K562 (cell line): ENCODE measurements around the gene COASY. TPM values are rescaled to one million over a fixed set of nuclear protein-coding genes. Genes with fewer than 3 reads are reported as not detected.

Experiments used
- ATAC-seq: fragments of 200-7000 bp; cut with Tn5 transposase; 3 replicates; pipeline ENCODE4 v1.9.1; 2020; ENCODE audit warnings: moderate library complexity
- BruUV-seq: library from RNA; stranded (reverse); fragments of 400-500 nt; replicated peaks from 2 replicates; lab custom pipeline; 2021; lab: Mats Ljungman, UMichigan
- CTCF ChIA-PET: fragments of 300-600 bp; formaldehyde crosslinking; extraction: SDS; loops from one replicate; lab custom pipeline; 2021; ENCODE audit warnings: low intra/inter-chr PET ratio; lab: Yijun Ruan, JAX
- POLR2A ChIA-PET: fragments of 300-600, 350-650 bp; sonication (Branson Sonifier 250); formaldehyde crosslinking; extraction: SDS; loops from one replicate; lab custom pipeline; 2021; ENCODE audit warnings: antibody characterized with exemption, inconsistent platforms; lab: Yijun Ruan, JAX
- DNase-seq, 4 experiments: peaks; one replicate each; pipeline versions ENCODE4 v3.0.0 to v3.0.0-alpha.2; 2011 to 2018; ENCODE audit warnings: low spot score in 3 of 4, mixed read lengths in 3 of 4; ENCODE audit errors: extremely low read depth in 1 of 4
- FAIRE-seq: peaks from 2 replicates; lab custom pipeline; 2011; peaks lifted over from hg19 to GRCh38; lab: Jason Lieb, UNC
- H2AFZ ChIP-seq: 2 replicates; pipeline ENCODE4 v1.6.0; 2011; ENCODE audit warnings: low read depth, low read length, control low read depth, inconsistent platforms
- H3K27ac ChIP-seq: fragments of 200-600 bp; 3 replicates; pipeline ENCODE4 v1.8.0; 2011; ENCODE audit warnings: low read depth, mild to moderate bottlenecking, control low read depth, inconsistent platforms, low read length, moderate library complexity, mixed read lengths; ENCODE audit errors: extremely low read depth
- H3K27me3 ChIP-seq, 2 experiments: fragments of 300-600 bp in 1 of 2; 2 replicates in 1 of 2; 3 replicates in 1 of 2; pipeline versions ENCODE4 v1.6.0 to v1.8.0; 2011; ENCODE audit warnings: inconsistent platforms in 2 of 2, low read length in 2 of 2, mild to moderate bottlenecking in 1 of 2, mixed read lengths in 1 of 2, moderate library complexity in 1 of 2; ENCODE audit not compliant: control insufficient read depth in 2 of 2, insufficient read depth in 2 of 2
- H3K36me3 ChIP-seq: fragments of 300-600 bp; 3 replicates; pipeline ENCODE4 v1.8.0; 2011; ENCODE audit warnings: mild to moderate bottlenecking, low read length, inconsistent platforms; ENCODE audit not compliant: control insufficient read depth, insufficient read depth
- H3K4me1 ChIP-seq, 2 experiments: fragments of 200-600 bp in 1 of 2; replicated peaks in 1 of 2; 2 replicates in 1 of 2; 3 replicates in 1 of 2; pipeline versions ENCODE4 v1.5.1 to v1.8.0; 2011; ENCODE audit warnings: inconsistent platforms in 2 of 2, low read length in 2 of 2, mild to moderate bottlenecking in 1 of 2, mixed read lengths in 1 of 2, moderate library complexity in 1 of 2; ENCODE audit not compliant: control insufficient read depth in 2 of 2, insufficient read depth in 2 of 2
- H3K4me2 ChIP-seq: 2 replicates; pipeline ENCODE4 v1.6.1; 2011; ENCODE audit warnings: low read length, control low read depth, inconsistent platforms, mixed read lengths; ENCODE audit not compliant: insufficient read depth
- H3K4me3 ChIP-seq: fragments of 200-600 bp; sonication (generic), shearing (Covaris generic); 2 replicates; pipeline ENCODE4 v1.5.1; 2016; ENCODE audit warnings: control low read depth, inconsistent platforms
- H3K79me2 ChIP-seq: fragments of 200-600 bp; 3 replicates; pipeline ENCODE4 v1.8.0; 2011; ENCODE audit warnings: low read length, inconsistent platforms; ENCODE audit not compliant: control insufficient read depth, insufficient read depth
- H3K9ac ChIP-seq, 2 experiments: 2 replicates each; pipeline versions ENCODE4 v1.6.0 to v1.6.1; 2011; ENCODE audit warnings: low read depth in 2 of 2, low read length in 2 of 2, control low read depth in 1 of 2, inconsistent platforms in 1 of 2, mild to moderate bottlenecking in 1 of 2, mixed read lengths in 1 of 2; ENCODE audit not compliant: insufficient read depth in 1 of 2
- H3K9me1 ChIP-seq: one replicate; pipeline ENCODE4 v1.6.0; 2011; ENCODE audit warnings: inconsistent platforms, mild to moderate bottlenecking, low read length, moderate library complexity; ENCODE audit not compliant: control insufficient read depth, insufficient read depth
- H3K9me3 ChIP-seq: replicated peaks from 2 replicates; pipeline ENCODE4 v1.5.1; 2011; ENCODE audit warnings: low read depth, low read length, inconsistent platforms; ENCODE audit not compliant: control insufficient read depth, insufficient read depth
- H4K20me1 ChIP-seq: replicated peaks from 2 replicates; pipeline ENCODE4 v1.6.1; 2011; ENCODE audit warnings: low read length, inconsistent platforms, mixed read lengths; ENCODE audit not compliant: control insufficient read depth, insufficient read depth
- DPF2 ChIP-seq: fragments of 450-650 bp; IDR thresholded peaks from 2 replicates; pipeline ENCODE4 v1.6.1; 2016
- FOSL1 ChIP-seq: fragments of 200-800 bp; sonication (Bioruptor generic); conservative IDR thresholded peaks from 2 replicates; pipeline ENCODE4 v1.6.1; 2016; ENCODE audit warnings: missing genetic modification characterization, missing compliant biosample characterization
- MAFG ChIP-seq: fragments of 450-650 bp; conservative IDR thresholded peaks from 2 replicates; pipeline ENCODE4 v1.6.1; 2016; ENCODE audit warnings: missing genetic modification characterization, missing compliant biosample characterization
- NR1H2 ChIP-seq: sonication (generic); formaldehyde crosslinking; IDR thresholded peaks from 2 replicates; pipeline ENCODE4 v1.4.0; 2020; ENCODE audit warnings: mild to moderate bottlenecking, missing genetic modification reagents
- PTBP1 ChIP-seq: fragments of 200-400 bp; formaldehyde crosslinking; IDR thresholded peaks from 2 replicates; pipeline ENCODE4 v1.6.1; 2017; ENCODE audit warnings: low read depth, low read length
- RAD21 ChIP-seq, 2 experiments: fragments of 250-450 bp in 1 of 2; fragments of 450-650 bp in 1 of 2; sonication (Bioruptor Pico) in 1 of 2; formaldehyde crosslinking in 1 of 2; IDR thresholded peaks in 1 of 2; conservative IDR thresholded peaks in 1 of 2; 2 replicates each; pipeline versions ENCODE4 v1.4.0 to v1.8.0; 2020 to 2022; ENCODE audit warnings: mild to moderate bottlenecking in 2 of 2, moderate library complexity in 1 of 2
- SMARCE1 ChIP-seq: fragments of 450-650 bp; IDR thresholded peaks from 2 replicates; pipeline ENCODE4 v1.7.1; 2016; ENCODE audit warnings: mild to moderate bottlenecking
- TAF1 ChIP-seq: IDR thresholded peaks from 2 replicates; pipeline ENCODE4 v1.6.1; 2011; ENCODE audit warnings: mild to moderate bottlenecking, low read length, moderate library complexity; ENCODE audit not compliant: insufficient read depth, control insufficient read depth, severe bottlenecking; ENCODE audit errors: extremely low read depth
- TCF7 ChIP-seq: sonication (generic); IDR thresholded peaks from 2 replicates; pipeline ENCODE4 v1.6.1; 2016; ENCODE audit warnings: antibody characterized with exemption, borderline replicate concordance
- TCFL5 ChIP-seq: fragments of 250-450 bp; sonication (Bioruptor Pico); conservative IDR thresholded peaks from 2 replicates; pipeline ENCODE4 v1.6.1; 2021; ENCODE audit warnings: mild to moderate bottlenecking, moderate library complexity, matching md5 sums
- ZC3H4 ChIP-seq: sonication (generic); formaldehyde crosslinking; IDR thresholded peaks from 2 replicates; pipeline ENCODE4 v1.9.0; 2021; ENCODE audit warnings: missing genetic modification reagents, borderline replicate concordance
- ZNF384 ChIP-seq: IDR thresholded peaks from 2 replicates; pipeline ENCODE4 v1.6.1; 2012; ENCODE audit warnings: low read depth, low read length, improper control_type of control experiment
- ZNF408 ChIP-seq: fragments of 250-450 bp; sonication (Bioruptor Pico); IDR thresholded peaks from 2 replicates; pipeline ENCODE4 v1.4.0; 2020; ENCODE audit warnings: low read depth, mild to moderate bottlenecking, moderate library complexity
- ZNF830 ChIP-seq: fragments of 250-450 bp; sonication (Bioruptor Pico); IDR thresholded peaks from 2 replicates; pipeline ENCODE4 v1.5.0; 2021; ENCODE audit warnings: mild to moderate bottlenecking
- ZZZ3 ChIP-seq: fragments of 450-650 bp; IDR thresholded peaks from 2 replicates; pipeline ENCODE4 v1.6.1; 2016; ENCODE audit warnings: antibody characterized with exemption, mild to moderate bottlenecking, moderate library complexity
- WGBS: fragments of 100-300 bp; shearing (Covaris generic); methylation state at CpG from one replicate; pipeline ENCODE4 v1.1.6; 2016; ENCODE audit warnings: low coverage, mixed read lengths; ENCODE audit not compliant: insufficient coverage; ENCODE audit errors: missing lambda C conversion rate; 5-methylcytosine and 5-hydroxymethylcytosine counted together
- in situ Hi-C: fragments of 300-500 bp; cut with MboI; formaldehyde crosslinking; loops from 4 replicates; pipeline ENCODE4 v1.15.0; 2018; ENCODE audit warnings: inconsistent platforms, mixed read lengths
- intact Hi-C: fragments of 100-400 bp; cut with micrococcal nuclease; formaldehyde crosslinking; loops from 2 replicates; pipeline ENCODE4 v1.14.2; 2022
- polyA plus RNA-seq, 8 experiments: library from polyadenylated mRNA; depleted of rRNA in 4 of 8; stranded (reverse) in 5 of 8; unstranded in 3 of 8; fragments of >200 nt; fragmentation: Nextera tagmentation in 2 of 8; fragmentation: Illumina TruSeq in 1 of 8; extraction: Ambion mirVana in 2 of 8; extraction: Trizol in 1 of 8; gene quantifications; 2 replicates each; pipeline versions ENCODE4 v1.2.1 to v1.2.3, GENCODE V29; 2011 to 2014; ENCODE audit warnings: inconsistent platforms in 1 of 8, missing spikeins in 1 of 8
- total RNA-seq, 7 experiments: library from RNA; depleted of rRNA in 6 of 7; stranded (reverse); fragments of >200 nt in 6 of 7; fragmentation: Illumina TruSeq in 2 of 7; extraction: Trizol in 2 of 7; gene quantifications; 2 replicates each; pipeline versions ENCODE4 v1.2.1 to v1.2.3, GENCODE V29; 2011 to 2021; ENCODE audit warnings: low replicate concordance in 1 of 7
- TF ChIP-seq, protein P1 (sequence below): sonication (generic); formaldehyde crosslinking; IDR thresholded peaks from 2 replicates; pipeline ENCODE4 v1.8.0; 2023; ENCODE audit warnings: missing genetic modification reagents, mild to moderate bottlenecking, borderline replicate concordance

Gene COASY
- total and polyA plus RNA-seq, 9 of the 15 experiments (the other 6 are each of a cell fraction or from before 2014, with no cell fraction given) = 25.4 to 175 (median 62.3) TPM

DNA sequence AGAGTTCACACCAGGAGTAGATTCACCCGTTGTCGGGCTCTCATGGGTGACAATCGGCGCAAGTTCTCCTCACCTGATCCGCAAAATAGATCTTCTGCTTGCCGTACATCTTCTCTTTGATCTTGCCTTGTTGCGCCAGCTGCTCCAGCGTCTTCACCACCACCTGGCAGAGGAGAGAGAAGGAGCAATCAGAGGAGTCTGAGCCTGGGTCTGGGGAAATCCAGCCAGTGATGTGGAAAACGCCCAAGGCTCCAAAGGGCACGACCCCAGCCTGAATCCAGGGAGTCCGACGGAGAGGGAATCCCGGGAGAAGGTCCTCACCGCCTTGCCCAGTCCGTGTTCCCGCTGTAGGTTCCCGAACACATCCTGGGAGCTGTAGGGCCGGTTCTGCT is 15.2 kb downstream of the COASY start (continued):
- TF ChIP-seq TAF1 (no peak), ZC3H4 (0 out of 2 replicates have a peak, but pooled peaks have one; percentile 35), ZNF830 (CRISPR knock-in tag) (0 out of 2 replicates have a peak, but pooled peaks have one; percentile 78), FOSL1 (tag) (no peak), NR1H2 (CRISPR knock-in tag) (no peak), ZZZ3 (no peak)

DNA sequence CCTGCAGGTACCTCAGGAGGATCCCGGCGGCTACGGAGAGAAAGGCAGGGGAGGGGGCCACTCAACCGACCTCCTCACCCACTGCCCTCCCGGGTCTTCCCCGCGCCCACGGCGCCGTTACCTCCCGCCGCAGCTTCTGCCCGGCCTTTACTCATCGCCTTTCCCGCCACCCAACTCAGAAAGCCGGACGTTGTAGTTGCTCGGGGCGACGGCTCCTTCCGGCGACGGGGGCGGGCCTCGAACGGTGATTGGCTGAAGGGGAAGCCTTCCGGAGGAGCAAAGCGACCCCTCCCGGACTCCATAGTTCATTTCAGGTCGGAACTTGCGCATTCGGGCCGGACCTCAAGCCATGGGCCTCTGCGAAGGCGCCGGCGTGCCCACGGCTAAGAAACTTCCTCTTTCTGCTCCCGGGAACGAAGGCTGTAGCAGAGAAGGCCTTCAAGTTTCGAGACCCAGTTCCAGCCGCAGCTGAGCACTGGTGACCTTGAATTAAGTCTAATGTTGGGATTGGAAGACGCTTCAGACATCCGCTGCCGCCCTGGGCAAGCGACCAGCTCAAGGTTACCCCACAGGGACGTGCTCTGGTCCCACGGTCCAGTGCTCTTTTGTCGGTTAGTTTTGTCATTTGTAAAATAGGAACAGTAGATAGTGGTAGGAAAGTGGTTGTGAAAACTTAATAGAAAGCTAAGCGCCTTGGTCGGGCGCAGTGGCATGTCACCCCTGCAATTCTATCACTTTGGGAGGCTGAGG is 15.8 kb downstream of the COASY start, which contains the start of gene PSMC3IP:
Gene PSMC3IP (minus strand): TSS at position 198 of the 750 bp plus-strand sequence. CDS start 43 bp downstream, at position 155.
- DNase-seq = peak; percentile 97 to 98 (median 98)
- peak within 1 kb of the TSS; percentile 87 for H2AFZ ChIP-seq
- TSS peak; percentile 81 for BruUV-seq
- no peak for FAIRE-seq
- POLR2A ChIA-PET = interaction anchor here (0.6 to 5.7 kb wide), 22 partner anchors 10 to 420 kb away, joined by 3 to 58 read pairs (median 4); partner anchors contain the start of genes MLX, RETREG3, RPL27 and TUBG1
- no peaks in the 10 kb centered on the region for H3K9me1 ChIP-seq
- no peaks in the 10 kb centered on the region for H3K27me3 ChIP-seq
- intact Hi-C loops (loop anchor here (1.0 to 5.0 kb wide), 5 partner anchors 99 to 352 kb away; partner anchors contain the start of genes BECN1, PLEKHH3 and RAMP2), in situ Hi-C loops (no loop called here)
- peak within 1 kb of the TSS; percentile 94 for H3K27ac ChIP-seq
- no peaks in the 10 kb centered on the region for H3K9me3 ChIP-seq
- whole genome bisulfite sequencing = under 1% methylated on average over 51 of the region's 52 CpGs
- H3K36me3 ChIP-seq = peaks cover 72% of the 10 kb centered on the region
- H3K4me1 ChIP-seq = peaks cover 23 to 34% of the 10 kb centered on the region in 2 experiments
- CTCF ChIA-PET = interaction anchor here (0.6 to 1.2 kb wide), 6 partner anchors 32 to 403 kb away, joined by 3 to 6 read pairs (median 4); partner anchors contain the start of genes RETREG3 and TUBG1
- peak; percentile 91 for ATAC-seq
- H3K4me3 ChIP-seq = peak within 1 kb of the TSS; percentile 70
- no peaks in the 10 kb centered on the region; the same call in 1 of the 2 replicates for H4K20me1 ChIP-seq
- H3K4me2 ChIP-seq = peak within 1 kb of the TSS; percentile 86
- H3K9ac ChIP-seq = peak within 1 kb of the TSS; percentile 96 to 100
- H3K79me2 ChIP-seq = peaks cover 58% of the 10 kb centered on the region
- TF ChIP-seq, protein P1, sequence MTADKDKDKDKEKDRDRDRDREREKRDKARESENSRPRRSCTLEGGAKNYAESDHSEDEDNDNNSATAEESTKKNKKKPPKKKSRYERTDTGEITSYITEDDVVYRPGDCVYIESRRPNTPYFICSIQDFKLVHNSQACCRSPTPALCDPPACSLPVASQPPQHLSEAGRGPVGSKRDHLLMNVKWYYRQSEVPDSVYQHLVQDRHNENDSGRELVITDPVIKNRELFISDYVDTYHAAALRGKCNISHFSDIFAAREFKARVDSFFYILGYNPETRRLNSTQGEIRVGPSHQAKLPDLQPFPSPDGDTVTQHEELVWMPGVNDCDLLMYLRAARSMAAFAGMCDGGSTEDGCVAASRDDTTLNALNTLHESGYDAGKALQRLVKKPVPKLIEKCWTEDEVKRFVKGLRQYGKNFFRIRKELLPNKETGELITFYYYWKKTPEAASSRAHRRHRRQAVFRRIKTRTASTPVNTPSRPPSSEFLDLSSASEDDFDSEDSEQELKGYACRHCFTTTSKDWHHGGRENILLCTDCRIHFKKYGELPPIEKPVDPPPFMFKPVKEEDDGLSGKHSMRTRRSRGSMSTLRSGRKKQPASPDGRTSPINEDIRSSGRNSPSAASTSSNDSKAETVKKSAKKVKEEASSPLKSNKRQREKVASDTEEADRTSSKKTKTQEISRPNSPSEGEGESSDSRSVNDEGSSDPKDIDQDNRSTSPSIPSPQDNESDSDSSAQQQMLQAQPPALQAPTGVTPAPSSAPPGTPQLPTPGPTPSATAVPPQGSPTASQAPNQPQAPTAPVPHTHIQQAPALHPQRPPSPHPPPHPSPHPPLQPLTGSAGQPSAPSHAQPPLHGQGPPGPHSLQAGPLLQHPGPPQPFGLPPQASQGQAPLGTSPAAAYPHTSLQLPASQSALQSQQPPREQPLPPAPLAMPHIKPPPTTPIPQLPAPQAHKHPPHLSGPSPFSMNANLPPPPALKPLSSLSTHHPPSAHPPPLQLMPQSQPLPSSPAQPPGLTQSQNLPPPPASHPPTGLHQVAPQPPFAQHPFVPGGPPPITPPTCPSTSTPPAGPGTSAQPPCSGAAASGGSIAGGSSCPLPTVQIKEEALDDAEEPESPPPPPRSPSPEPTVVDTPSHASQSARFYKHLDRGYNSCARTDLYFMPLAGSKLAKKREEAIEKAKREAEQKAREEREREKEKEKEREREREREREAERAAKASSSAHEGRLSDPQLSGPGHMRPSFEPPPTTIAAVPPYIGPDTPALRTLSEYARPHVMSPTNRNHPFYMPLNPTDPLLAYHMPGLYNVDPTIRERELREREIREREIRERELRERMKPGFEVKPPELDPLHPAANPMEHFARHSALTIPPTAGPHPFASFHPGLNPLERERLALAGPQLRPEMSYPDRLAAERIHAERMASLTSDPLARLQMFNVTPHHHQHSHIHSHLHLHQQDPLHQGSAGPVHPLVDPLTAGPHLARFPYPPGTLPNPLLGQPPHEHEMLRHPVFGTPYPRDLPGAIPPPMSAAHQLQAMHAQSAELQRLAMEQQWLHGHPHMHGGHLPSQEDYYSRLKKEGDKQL (CRISPR knock-in tag) = no peak
- TF ChIP-seq DPF2 (no peak), TCF7 (no peak), RAD21 (CRISPR knock-in tag; conservative IDR thresholded peaks at IDR 0.05 in 1 of 2, IDR thresholded peaks at IDR 0.05 in 1 of 2) (no peak), TCFL5 (CRISPR knock-in tag) (no peak), MAFG (no peak), PTBP1 (0 out of 2 replicates have a peak, but pooled peaks have one; percentile 28), SMARCE1 (no peak), ZNF408 (no peak), ZNF384 (no peak)
